SJCRH30 (cell line): Measurements from ENCODE around the gene LACTBL1. TPM values are rescaled to one million over a fixed set of nuclear protein-coding genes. Genes with fewer than 3 reads are reported as not detected.

Source experiments
- total RNA-seq: library from RNA; depleted of rRNA; stranded (reverse); fragments of >200 nt; shearing (Covaris generic); gene quantifications from 2 replicates; pipeline ENCODE4 v1.2.3, GENCODE V29; 2014; rRNA removed

LACTBL1 gene
- total RNA-seq, 1 experiment from 2014 or later = 0.20 TPM

Other genes starting within 250 kb of the LACTBL1 start
- 0.30 TPM in 1 of 2 replicates, not detected in the other for gene TEX46, start 43.0 kb upstream of the LACTBL1 start, total RNA-seq
- gene KDM1A, start 46.6 kb upstream of the LACTBL1 start, total RNA-seq = 230 and 243 TPM in 2 replicates
- gene LUZP1, start 196.0 kb upstream of the LACTBL1 start, total RNA-seq = 28.8 and 29.8 TPM in 2 replicates
- gene HTR1D, start 244.6 kb upstream of the LACTBL1 start, total RNA-seq = not detected in 2 replicates